IPS-15b (cell line): ENCODE results near the gene EXOC1.
"Not testable (repeated sequence)": the region's sequence is repeated elsewhere in the genome, so short reads cannot be mapped to it uniquely, and the experiment has no call there.

Experiments
- H3K27me3 ChIP-seq: one replicate; pipeline ENCODE4 v1.6.1; 2013; ENCODE audit warnings: low read length; ENCODE audit not compliant: control insufficient read depth, insufficient read depth
- H3K36me3 ChIP-seq: one replicate; pipeline ENCODE4 v1.6.1; 2013; ENCODE audit warnings: low read length; ENCODE audit not compliant: control insufficient read depth, insufficient read depth
- H3K4me1 ChIP-seq: one replicate; pipeline ENCODE4 v1.6.1; 2013; ENCODE audit warnings: mild to moderate bottlenecking, low read length; ENCODE audit not compliant: control insufficient read depth, insufficient read depth
- H3K4me3 ChIP-seq: one replicate; pipeline ENCODE4 v1.5.1; 2013; ENCODE audit warnings: low read depth, low read length
- H3K9ac ChIP-seq: one replicate; pipeline ENCODE4 v1.6.1; 2013; ENCODE audit warnings: low read depth, mild to moderate bottlenecking, low read length
- H3K9me3 ChIP-seq: one replicate; pipeline ENCODE4 v1.6.1; 2013; ENCODE audit warnings: mild to moderate bottlenecking, low read length; ENCODE audit not compliant: control insufficient read depth, insufficient read depth

EXOC1 gene

GRCh38 chr4:55912249-55912648 lies 58.8 kb downstream of the EXOC1 start:
- Histone ChIP-seq H3K9me3 (no peaks in the 10 kb centered on the region), H3K36me3 (no peaks in the 10 kb centered on the region), H3K4me3 (no peak overlapping the region), H3K27me3 (no peaks in the 10 kb centered on the region), H3K4me1 (no peaks in the 10 kb centered on the region), H3K9ac (no peak overlapping the region)

DNA sequence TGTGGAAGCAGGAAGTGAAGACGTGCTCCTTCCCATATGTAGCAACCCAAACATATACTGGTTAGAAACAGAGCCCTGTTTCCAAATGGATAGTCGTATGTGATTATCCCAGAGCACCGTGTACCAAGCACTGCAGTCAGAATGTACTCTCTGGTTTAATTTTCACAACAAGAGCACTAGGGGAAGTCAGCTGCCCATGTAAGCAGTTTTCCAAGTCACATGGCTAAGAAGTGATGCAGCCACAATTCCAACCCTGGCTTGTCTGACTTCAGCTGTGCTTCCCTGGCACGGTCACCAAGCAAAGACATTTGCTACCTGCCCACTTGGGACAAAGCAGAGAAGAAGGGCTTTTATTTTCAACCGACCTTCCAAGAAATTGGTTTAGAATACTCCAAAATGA lies 67.1 kb downstream of the EXOC1 start:
- Histone ChIP-seq H3K36me3 (no peaks in the 10 kb centered on the region), H3K4me3 (no peak overlapping the region), H3K4me1 (no peaks in the 10 kb centered on the region), H3K27me3 (no peaks in the 10 kb centered on the region), H3K9ac (no peak overlapping the region), H3K9me3 (no peaks in the 10 kb centered on the region)

- H3K27me3 ChIP-seq: no peaks in the 10 kb centered on the region
- H3K4me1 ChIP-seq: no peaks in the 10 kb centered on the region
- H3K36me3 ChIP-seq: no peaks in the 10 kb centered on the region
- H3K4me3 ChIP-seq: no peak overlapping the region
- H3K9ac ChIP-seq: no peak overlapping the region
- H3K9me3 ChIP-seq: no peaks in the 10 kb centered on the region
These were observed 67.6 kb downstream of the EXOC1 start for GRCh38 chr4:55921093-55921492.

GRCh38 chr4:55925241-55925640 lies 71.8 kb downstream of the EXOC1 start:
- Histone ChIP-seq H3K27me3 (no peaks in the 10 kb centered on the region), H3K4me1 (no peaks in the 10 kb centered on the region), H3K9ac (no peak overlapping the region), H3K4me3 (no peak overlapping the region), H3K36me3 (no peaks in the 10 kb centered on the region), H3K9me3 (no peaks in the 10 kb centered on the region)

GRCh38 chr4:55926610-55927009 lies 73.2 kb downstream of the EXOC1 start:
- H3K9ac ChIP-seq: no peak overlapping the region

GRCh38 chr4:55927803-55928437 lies 74.5 kb downstream of the EXOC1 start:
- no peak overlapping the region for H3K9ac ChIP-seq
- no peaks in the 10 kb centered on the region for H3K36me3 ChIP-seq
- no peaks in the 10 kb centered on the region for H3K4me1 ChIP-seq
- no peaks in the 10 kb centered on the region for H3K27me3 ChIP-seq
- H3K9me3 ChIP-seq: no peaks in the 10 kb centered on the region
- H3K4me3 ChIP-seq: no peak overlapping the region

More at GRCh38 chr4:55926610-55927009, 73.2 kb downstream of the EXOC1 start:
- Histone ChIP-seq H3K4me1 (no peaks in the 10 kb centered on the region), H3K4me3 (no peak overlapping the region), H3K36me3 (no peaks in the 10 kb centered on the region), H3K27me3 (no peaks in the 10 kb centered on the region), H3K9me3 (no peaks in the 10 kb centered on the region)

DNA sequence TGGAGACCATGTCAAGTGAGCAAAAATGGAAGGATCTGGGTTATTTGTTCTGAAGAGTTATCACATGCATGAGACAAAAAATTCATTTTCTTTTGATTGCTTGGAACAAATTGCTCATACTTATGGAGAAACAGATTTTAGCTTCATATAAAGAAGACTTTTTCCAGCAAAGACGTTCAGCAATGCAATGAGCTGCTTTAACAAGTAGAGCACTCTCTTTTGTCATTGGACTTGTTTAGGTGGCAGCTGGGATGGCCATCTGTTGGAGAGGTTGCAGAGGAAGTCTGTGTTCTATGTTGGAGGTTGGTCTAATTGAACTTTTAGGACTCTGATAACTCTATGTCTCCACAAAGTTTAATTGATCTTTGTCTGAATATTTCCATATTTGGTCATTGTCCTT lies 75.4 kb downstream of the EXOC1 start:
- Histone ChIP-seq H3K4me1 (no peaks in the 10 kb centered on the region), H3K36me3 (no peaks in the 10 kb centered on the region), H3K4me3 (no peak overlapping the region), H3K27me3 (no peaks in the 10 kb centered on the region), H3K9ac (no peak overlapping the region), H3K9me3 (no peaks in the 10 kb centered on the region)

DNA sequence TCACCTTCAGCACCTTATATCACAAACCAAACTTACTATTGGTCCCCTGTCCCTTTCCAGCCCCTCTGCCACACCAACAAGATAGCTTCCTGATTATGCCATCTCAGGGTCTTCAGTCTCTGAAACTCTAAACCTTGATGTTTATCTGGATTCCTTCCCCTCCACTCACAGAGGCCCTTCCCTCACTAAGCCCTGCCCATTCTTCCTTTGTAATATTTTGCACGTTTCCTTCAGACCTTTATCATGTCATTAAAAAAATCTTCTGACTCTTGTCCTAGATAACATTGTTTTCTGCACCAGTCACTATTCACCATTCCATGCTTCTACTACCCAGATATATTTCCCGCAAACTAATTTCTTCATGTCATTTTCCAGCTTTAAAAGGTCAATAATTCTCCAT lies 77.6 kb downstream of the EXOC1 start:
- Histone ChIP-seq H3K9me3 (no peaks in the 10 kb centered on the region), H3K4me1 (no peaks in the 10 kb centered on the region), H3K4me3 (no peak overlapping the region), H3K9ac (no peak overlapping the region), H3K36me3 (no peaks in the 10 kb centered on the region), H3K27me3 (no peaks in the 10 kb centered on the region)

- H3K9ac ChIP-seq: no peak overlapping the region
- no peaks in the 10 kb centered on the region for H3K27me3 ChIP-seq
- H3K4me1 ChIP-seq: no peaks in the 10 kb centered on the region
- no peak overlapping the region for H3K4me3 ChIP-seq
- no peaks in the 10 kb centered on the region for H3K9me3 ChIP-seq
- no peaks in the 10 kb centered on the region for H3K36me3 ChIP-seq
These were observed 78.4 kb downstream of the EXOC1 start for GRCh38 chr4:55931833-55932232.

DNA sequence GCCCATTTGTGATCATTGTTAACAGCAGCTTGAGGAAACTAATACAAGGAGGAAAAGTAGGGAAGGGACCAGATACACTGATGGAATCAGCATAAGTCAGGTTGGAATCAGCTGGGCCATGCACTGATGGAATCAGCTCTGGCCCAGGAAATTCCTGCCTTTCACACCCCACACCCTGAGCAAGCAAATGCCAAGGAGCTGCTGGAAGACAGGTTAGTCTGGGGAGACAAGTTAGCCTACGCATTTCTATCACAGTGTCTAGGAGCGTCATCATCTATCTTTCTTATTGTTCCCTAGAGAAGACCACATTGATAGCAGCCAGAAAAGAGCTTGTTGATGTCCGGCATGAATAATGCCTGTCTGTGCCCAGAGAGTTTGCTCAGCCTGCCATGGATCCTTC lies 79.1 kb downstream of the EXOC1 start:
- no peak overlapping the region for H3K9ac ChIP-seq
- H3K4me3 ChIP-seq: no peak overlapping the region
- no peaks in the 10 kb centered on the region for H3K9me3 ChIP-seq
- H3K27me3 ChIP-seq: no peaks in the 10 kb centered on the region
- H3K4me1 ChIP-seq: no peaks in the 10 kb centered on the region
- H3K36me3 ChIP-seq: no peaks in the 10 kb centered on the region

DNA sequence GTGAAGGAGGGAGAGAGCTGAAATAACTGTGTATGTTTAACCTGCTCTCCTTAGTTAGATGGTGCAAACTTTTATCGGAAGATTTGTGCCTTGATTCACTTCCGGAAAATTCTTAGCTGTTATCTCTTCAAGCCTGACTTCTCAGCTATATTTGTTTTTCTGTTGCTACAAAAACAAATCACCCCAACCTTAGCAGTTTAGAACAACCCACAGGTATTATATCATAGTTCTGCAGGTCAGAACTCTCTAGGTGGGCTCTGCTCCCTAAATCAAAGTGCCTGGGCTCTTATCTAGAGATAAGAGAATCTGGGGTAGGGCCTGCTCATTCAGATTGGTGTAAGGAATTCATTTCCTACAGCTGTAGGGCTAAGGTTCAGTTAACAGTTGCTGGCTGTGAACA lies 80.2 kb downstream of the EXOC1 start:
- Histone ChIP-seq H3K4me1 (no peaks in the 10 kb centered on the region), H3K4me3 (no peak overlapping the region), H3K36me3 (no peaks in the 10 kb centered on the region), H3K27me3 (no peaks in the 10 kb centered on the region), H3K9me3 (no peaks in the 10 kb centered on the region), H3K9ac (no peak overlapping the region)

- not testable (repeated sequence) for H3K9me3 ChIP-seq, H3K4me3 ChIP-seq, H3K27me3 ChIP-seq, H3K4me1 ChIP-seq, H3K9ac ChIP-seq, H3K36me3 ChIP-seq
These were observed 82.5 kb downstream of the EXOC1 start for GRCh38 chr4:55935907-55936306.
